ENCODE results near the gene YARS1.

Gene YARS1

GRCh38 chr1:32817159-32817814 is at the start of gene YARS1, which contains the start of gene S100PBP:
YARS1 (minus strand) TSS chr1:32817358; CDS start chr1:32817244, 114 bp downstream.
S100PBP (plus strand) TSS chr1:32817653; CDS start chr1:32826100, 8,447 bp downstream.
- peak; percentile 96 for DNase-seq

GRCh38 chr1:32865639-32866405 is 48.7 kb upstream of the YARS1 start:
- DNase-seq = no peak

GRCh38 chr1:32864375-32865019 is 47.3 kb upstream of the YARS1 start:
- DNase-seq = no peak

GRCh38 chr1:32863881-32864245 is 46.7 kb upstream of the YARS1 start:
- DNase-seq = no peak

GRCh38 chr1:32863218-32863880 is 46.2 kb upstream of the YARS1 start:
- no peak for DNase-seq

GRCh38 chr1:32861904-32862695 is 44.9 kb upstream of the YARS1 start:
- DNase-seq = no peak

GRCh38 chr1:32860566-32860965 is 43.4 kb upstream of the YARS1 start:
- no peak for DNase-seq

GRCh38 chr1:32859915-32860314 is 42.8 kb upstream of the YARS1 start:
- no peak for DNase-seq

GRCh38 chr1:32858791-32859190 is 41.6 kb upstream of the YARS1 start:
- DNase-seq = no peak

GRCh38 chr1:32858136-32858535 is 41.0 kb upstream of the YARS1 start:
- DNase-seq = no peak

GRCh38 chr1:32855861-32856617 is 38.9 kb upstream of the YARS1 start:
- DNase-seq = no peak

GRCh38 chr1:32848354-32849063 is 31.4 kb upstream of the YARS1 start:
- no peak for DNase-seq

GRCh38 chr1:32831878-32832277 is 14.7 kb upstream of the YARS1 start:
- DNase-seq = no peak

GRCh38 chr1:32830092-32830852 is 13.1 kb upstream of the YARS1 start:
- no peak for DNase-seq

- no peak for DNase-seq
These were observed 11.2 kb upstream of the YARS1 start for GRCh38 chr1:32828341-32828740.

- DNase-seq = no peak
These were observed 8.0 kb upstream of the YARS1 start for GRCh38 chr1:32825181-32825580.

- no peak for DNase-seq
These were observed 1.8 kb upstream of the YARS1 start for GRCh38 chr1:32818804-32819541.

- DNase-seq = peak; percentile 60
These were observed 943 bp upstream of the YARS1 start for GRCh38 chr1:32817815-32818786.
